OCI-LY3 (cell line): ENCODE data around the gene WDHD1.
"Not testable (repeated sequence)": the region's sequence is repeated elsewhere in the genome, so short reads cannot be mapped to it uniquely, and the experiment has no call there.

Experiments
- H2AFZ ChIP-seq: fragments of 200-600, 300-600 bp; shearing (Covaris generic); 2 replicates; pipeline ENCODE4 v1.6.0; 2014; ENCODE audit warnings: antibody characterized with exemption, low read depth, low read length
- H3K27ac ChIP-seq: fragments of 200-600, 300-600 bp; sonication (generic); 2 replicates; pipeline ENCODE4 v1.5.1; 2014; ENCODE audit warnings: mild to moderate bottlenecking, low read length, moderate library complexity, mixed read lengths
- H3K27me3 ChIP-seq: fragments of 200-600, 300-600 bp; sonication (generic); 2 replicates; pipeline ENCODE4 v1.6.1; 2014; ENCODE audit warnings: low read depth, low read length, mixed read lengths
- H3K36me3 ChIP-seq: fragments of 200-600, 300-600 bp; sonication (generic); replicated peaks from 2 replicates; pipeline ENCODE3; 2014; ENCODE audit warnings: low read depth, low read length, mixed read lengths
- H3K4me1 ChIP-seq: fragments of 300-600, 200-600 bp; sonication (generic); 2 replicates; pipeline ENCODE4 v1.6.1; 2014; ENCODE audit warnings: low read length, mixed read lengths
- H3K4me2 ChIP-seq: fragments of 200-600, 300-600 bp; sonication (generic); 2 replicates; pipeline ENCODE4 v1.6.1; 2014; ENCODE audit warnings: low read length, mixed read lengths
- H3K4me3 ChIP-seq: fragments of 300-600, 200-600 bp; sonication (generic); 2 replicates; pipeline ENCODE4 v1.5.1; 2014; ENCODE audit warnings: antibody characterized with exemption, mild to moderate bottlenecking, low read length, moderate library complexity
- H3K79me2 ChIP-seq: fragments of 300-600, 200-600 bp; shearing (Covaris generic); 2 replicates; pipeline ENCODE4 v1.6.1; 2014; ENCODE audit warnings: mild to moderate bottlenecking, low read length, mixed read lengths
- H3K9ac ChIP-seq: fragments of 300-600, 200-600 bp; shearing (Covaris generic); 2 replicates; pipeline ENCODE4 v1.6.0; 2014; ENCODE audit warnings: mild to moderate bottlenecking, low read length, moderate library complexity
- H3K9me3 ChIP-seq: fragments of 200-600, 300-600 bp; shearing (Covaris generic); 2 replicates; pipeline ENCODE4 v1.6.1; 2014; ENCODE audit warnings: low read length, mixed read lengths; ENCODE audit not compliant: insufficient read depth
- H4K20me1 ChIP-seq: fragments of 200-600, 300-600 bp; sonication (generic); 2 replicates; pipeline ENCODE4 v1.6.1; 2016; ENCODE audit warnings: low read length, mixed read lengths; ENCODE audit not compliant: insufficient read depth
- CTCF ChIP-seq: fragments of 200-600, 300-600 bp; sonication (generic); IDR thresholded peaks from 2 replicates; pipeline ENCODE4 v1.5.1; 2014; ENCODE audit warnings: antibody characterized with exemption, low read length, low read depth
- EZH2phosphoT487 ChIP-seq: fragments of 200-600 bp; shearing (Covaris generic); IDR thresholded peaks from 2 replicates; pipeline ENCODE4 v1.6.1; 2018; ENCODE audit warnings: antibody characterized with exemption, mixed run types, low read depth

Gene WDHD1

GRCh38 chr14:54931101-54931500, 95.8 kb downstream of the WDHD1 start:
- no peak overlapping the region for H3K4me3 ChIP-seq
- H2AFZ ChIP-seq, result no peak overlapping the region
- H3K79me2 ChIP-seq, result no peaks in the 10 kb centered on the region
- no peaks in the 10 kb centered on the region for H3K27me3 ChIP-seq
- no peaks in the 10 kb centered on the region for H3K9me3 ChIP-seq
- no peak overlapping the region for H3K9ac ChIP-seq
- H3K4me1 ChIP-seq, result no peaks in the 10 kb centered on the region
- no peak overlapping the region for H3K27ac ChIP-seq
- no peak for TF ChIP-seq CTCF
- no peak for TF ChIP-seq EZH2phosphoT487
- no peaks in the 10 kb centered on the region for H4K20me1 ChIP-seq
- H3K36me3 ChIP-seq, result no peaks in the 10 kb centered on the region
- H3K4me2 ChIP-seq, result no peak overlapping the region

GRCh38 chr14:54929556-54929955, 97.3 kb downstream of the WDHD1 start:
- no peaks in the 10 kb centered on the region for H4K20me1 ChIP-seq
- H3K4me3 ChIP-seq, result no peak overlapping the region
- H3K9ac ChIP-seq, result no peak overlapping the region
- no peaks in the 10 kb centered on the region for H3K4me1 ChIP-seq
- H3K9me3 ChIP-seq, result no peaks in the 10 kb centered on the region
- H3K36me3 ChIP-seq, result no peaks in the 10 kb centered on the region
- no peak overlapping the region for H3K4me2 ChIP-seq
- H3K79me2 ChIP-seq, result no peaks in the 10 kb centered on the region
- TF ChIP-seq EZH2phosphoT487, result no peak
- TF ChIP-seq CTCF, result no peak
- H2AFZ ChIP-seq, result no peak overlapping the region
- H3K27me3 ChIP-seq, result no peaks in the 10 kb centered on the region
- H3K27ac ChIP-seq, result no peak overlapping the region

- no peaks in the 10 kb centered on the region for H3K36me3 ChIP-seq
- no peak overlapping the region for H2AFZ ChIP-seq
- no peaks in the 10 kb centered on the region for H3K9me3 ChIP-seq
- H3K27me3 ChIP-seq, result no peaks in the 10 kb centered on the region
- H3K4me3 ChIP-seq, result no peak overlapping the region
- no peak for TF ChIP-seq EZH2phosphoT487
- no peak for TF ChIP-seq CTCF
- no peaks in the 10 kb centered on the region for H4K20me1 ChIP-seq
- no peak overlapping the region for H3K9ac ChIP-seq
- no peak overlapping the region for H3K4me2 ChIP-seq
- H3K79me2 ChIP-seq, result no peaks in the 10 kb centered on the region
- H3K27ac ChIP-seq, result no peak overlapping the region
- no peaks in the 10 kb centered on the region for H3K4me1 ChIP-seq
Observed at GRCh38 chr14:54928216-54928615, 98.7 kb downstream of the WDHD1 start.

- H3K36me3 ChIP-seq, result no peaks in the 10 kb centered on the region
- no peaks in the 10 kb centered on the region for H3K27me3 ChIP-seq
- no peak overlapping the region for H3K4me2 ChIP-seq
- H2AFZ ChIP-seq, result no peak overlapping the region
- H3K27ac ChIP-seq, result no peak overlapping the region
- H3K9me3 ChIP-seq, result no peaks in the 10 kb centered on the region
- no peak overlapping the region for H3K9ac ChIP-seq
- TF ChIP-seq CTCF (no peak), EZH2phosphoT487 (no peak)
- H3K4me1 ChIP-seq, result no peaks in the 10 kb centered on the region
- no peak overlapping the region for H3K4me3 ChIP-seq
- no peaks in the 10 kb centered on the region for H4K20me1 ChIP-seq
- H3K79me2 ChIP-seq, result no peaks in the 10 kb centered on the region
Observed at GRCh38 chr14:54927551-54927950, 99.3 kb downstream of the WDHD1 start.

- H3K4me1 ChIP-seq, H3K27me3 ChIP-seq, H2AFZ ChIP-seq, H4K20me1 ChIP-seq, H3K9me3 ChIP-seq, H3K36me3 ChIP-seq, H3K4me3 ChIP-seq, H3K9ac ChIP-seq, H3K27ac ChIP-seq, H3K79me2 ChIP-seq, H3K4me2 ChIP-seq: not testable (repeated sequence)
Observed at GRCh38 chr14:54926570-54926969, 100.3 kb downstream of the WDHD1 start.
